M059J (cell line): ENCODE measurements around the gene NCAM2. TPM values are rescaled to one million over a fixed set of nuclear protein-coding genes. Genes with fewer than 3 reads are reported as not detected.
A peak's percentile ranks its signal among the peaks of the same experiment; 100 is the strongest.
"Not testable (repeated sequence)": the region's sequence is repeated elsewhere in the genome, so short reads cannot be mapped to it uniquely, and the experiment has no call there.

ENCODE experiments used
- DNase-seq: peaks from one replicate; pipeline ENCODE4 v3.0.0-alpha.2; 2012; ENCODE audit warnings: low read depth
- total RNA-seq: library from RNA; depleted of rRNA; stranded (reverse); fragments of >200 nt; shearing (Covaris generic); gene quantifications from 2 replicates; pipeline ENCODE4 v1.2.3, GENCODE V29; 2014

Gene NCAM2
- total RNA-seq, 1 experiment from 2014 or later = 2.4 TPM

DNA sequence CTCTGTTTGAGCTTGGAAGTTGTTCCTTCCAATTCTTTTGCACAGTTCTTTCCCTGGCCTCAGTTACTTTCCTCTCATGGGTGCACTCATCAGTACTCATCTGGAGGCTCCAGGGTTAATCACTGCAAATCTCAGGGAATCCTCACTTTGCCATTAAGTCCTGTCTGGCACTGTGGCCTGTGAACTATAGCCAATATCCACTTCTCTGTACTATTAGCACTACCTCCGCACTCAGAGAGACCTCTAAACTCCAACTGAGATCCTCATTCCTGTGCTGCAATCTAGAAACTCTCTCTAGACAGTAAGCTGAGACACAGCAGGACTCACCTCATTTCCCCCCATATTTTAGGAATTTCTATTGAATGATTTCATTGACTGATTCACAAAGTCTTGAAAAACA is 311.3 kb downstream of the NCAM2 start:
- no peak for DNase-seq

DNA sequence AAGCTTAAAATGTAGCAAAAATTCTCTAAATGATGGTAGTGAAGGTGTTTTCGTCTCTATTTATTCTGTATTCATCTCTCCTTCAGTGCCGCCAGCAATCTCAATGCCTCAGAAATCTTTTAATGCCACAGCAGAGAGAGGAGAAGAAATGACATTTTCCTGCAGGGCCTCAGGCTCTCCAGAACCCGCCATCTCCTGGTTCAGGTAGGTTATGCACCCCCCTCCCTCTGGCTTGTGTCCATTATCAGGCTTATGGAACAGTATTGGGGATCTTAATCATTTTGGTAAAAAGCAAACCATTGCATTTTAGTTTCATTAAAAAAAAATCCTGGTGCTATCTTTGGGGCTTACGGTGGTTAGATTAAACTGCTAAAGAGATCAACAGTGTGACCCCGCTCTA is 326.1 kb downstream of the NCAM2 start:
- DNase-seq = peak; percentile 8

DNA sequence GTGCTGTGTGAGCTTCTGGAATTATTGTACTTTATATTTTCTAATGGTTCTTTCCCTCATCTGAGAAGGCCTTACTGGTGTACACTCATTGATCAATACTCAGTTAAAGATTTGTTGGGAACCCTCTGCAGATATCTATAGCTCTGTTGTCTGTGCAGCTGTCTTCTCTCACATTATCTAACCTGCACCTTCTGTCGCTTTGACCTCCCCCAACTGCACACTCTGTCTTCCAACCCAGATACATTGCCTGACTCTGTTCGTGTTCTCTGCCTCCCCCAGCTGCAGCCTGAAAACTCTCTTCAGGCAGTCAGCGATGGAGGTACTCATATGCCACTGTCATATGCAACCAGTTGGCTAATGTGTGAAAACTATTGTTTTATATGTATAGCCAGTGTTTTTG is 334.3 kb downstream of the NCAM2 start:
- no peak for DNase-seq

DNA sequence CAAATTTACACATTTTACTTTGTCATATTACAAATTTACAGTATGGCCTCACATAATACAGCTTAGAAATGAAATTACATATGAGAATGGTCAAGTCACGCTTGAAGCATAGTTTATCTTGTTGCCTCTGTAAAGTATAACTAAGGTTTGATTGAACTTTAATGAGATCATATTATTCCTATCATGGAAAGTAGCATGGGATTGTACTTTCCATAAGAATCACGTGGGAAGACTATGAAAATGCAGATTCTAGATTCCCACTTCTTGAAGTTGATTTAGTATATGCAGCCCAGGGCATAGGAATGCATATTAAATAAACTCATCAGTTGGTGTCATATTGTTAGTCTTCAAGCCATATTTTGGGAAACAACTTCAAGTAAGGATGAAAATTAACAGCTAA is 342.8 kb downstream of the NCAM2 start:
- no peak for DNase-seq

DNA sequence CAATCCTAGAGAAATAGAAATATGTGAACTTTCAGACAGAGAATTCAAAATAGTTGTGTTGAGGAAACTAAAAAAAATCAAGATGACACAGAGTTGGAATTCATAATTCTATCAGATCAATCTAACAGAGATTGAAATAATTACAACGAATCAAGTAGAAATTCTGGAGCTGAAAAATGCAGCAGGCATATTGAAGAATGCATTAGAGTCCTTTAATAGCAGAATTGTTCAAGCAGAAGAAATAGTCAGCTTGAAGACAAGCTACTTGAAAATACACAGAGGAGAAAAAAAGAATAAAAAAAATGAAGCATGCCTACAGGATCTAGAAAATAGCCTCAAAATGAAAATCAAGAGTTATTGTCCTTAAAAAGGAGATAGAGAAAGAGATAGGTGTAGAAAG is 347.1 kb downstream of the NCAM2 start:
- DNase-seq = no peak

DNA sequence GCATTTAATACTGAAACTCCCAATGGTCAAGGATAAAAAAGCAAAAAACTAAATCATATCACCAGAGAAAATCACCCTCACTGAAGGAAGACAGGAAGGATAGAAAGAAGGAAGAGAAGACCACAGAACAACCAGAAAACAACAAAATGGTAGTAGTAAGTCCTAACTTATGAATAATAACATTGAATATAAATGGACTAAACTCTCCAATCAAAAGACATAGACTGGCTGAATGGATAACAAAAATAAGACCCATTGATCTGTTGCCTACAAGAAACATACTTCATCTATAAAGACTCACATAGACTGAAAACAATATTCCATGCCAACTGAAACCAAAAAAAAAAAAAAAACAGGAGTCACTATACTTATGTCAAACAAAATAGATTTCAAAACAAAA is 347.7 kb downstream of the NCAM2 start:
- DNase-seq = no peak

DNA sequence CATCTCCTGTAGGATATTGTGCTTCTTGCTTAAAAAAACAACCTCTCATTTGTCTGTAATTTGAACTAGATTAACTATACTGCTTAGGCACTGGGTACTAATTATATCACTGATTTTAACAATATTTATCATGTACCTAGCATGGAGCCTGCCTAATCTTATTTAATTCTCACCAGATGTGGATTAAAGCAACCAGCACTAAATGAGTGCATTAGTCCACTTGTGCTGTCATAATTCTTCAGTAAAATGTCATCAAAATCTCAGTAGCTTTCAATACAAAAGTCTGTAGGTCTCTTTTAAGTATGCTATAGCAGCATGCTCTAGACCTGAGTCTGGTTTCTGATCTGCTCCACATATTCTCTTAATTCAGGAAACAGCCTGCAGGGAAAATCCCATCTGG is 368.1 kb downstream of the NCAM2 start:
- DNase-seq = no peak

DNA sequence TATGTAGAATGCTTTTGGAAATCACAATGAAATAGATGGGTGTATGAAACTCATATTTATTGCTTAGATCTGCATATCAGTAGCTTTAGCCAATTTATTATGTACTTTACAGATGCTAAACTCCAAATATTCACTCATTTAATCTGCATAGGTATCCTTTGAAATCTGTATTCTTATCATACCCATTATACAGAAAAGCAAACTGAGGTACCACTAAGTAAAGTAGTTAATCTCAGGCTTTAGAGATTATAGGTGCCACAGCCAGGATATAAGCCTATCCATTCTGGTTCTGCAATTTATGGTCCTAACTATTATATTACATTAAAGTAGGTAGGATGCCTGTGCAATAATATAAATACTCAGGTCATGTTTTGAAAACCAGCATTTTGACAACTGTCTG is 369.4 kb downstream of the NCAM2 start:
- DNase-seq = no peak

DNA sequence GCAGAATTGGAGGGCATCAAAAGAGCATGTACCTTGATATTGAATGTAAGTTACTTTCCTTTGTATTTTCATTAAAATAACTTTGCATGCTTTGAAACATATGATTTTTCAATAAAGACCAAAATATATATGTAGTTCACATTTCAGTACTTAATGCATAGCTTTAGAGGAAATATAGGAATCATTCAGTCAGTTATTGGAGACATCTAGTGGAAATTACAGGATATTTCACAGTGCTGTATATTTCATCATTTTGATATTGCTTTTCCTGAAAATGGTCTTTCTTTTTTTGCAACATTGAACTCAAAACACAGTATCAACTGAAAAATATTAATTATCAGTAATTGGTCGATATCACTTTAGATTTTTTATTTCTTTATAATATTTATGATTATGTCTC is 375.8 kb downstream of the NCAM2 start:
- DNase-seq = no peak

DNA sequence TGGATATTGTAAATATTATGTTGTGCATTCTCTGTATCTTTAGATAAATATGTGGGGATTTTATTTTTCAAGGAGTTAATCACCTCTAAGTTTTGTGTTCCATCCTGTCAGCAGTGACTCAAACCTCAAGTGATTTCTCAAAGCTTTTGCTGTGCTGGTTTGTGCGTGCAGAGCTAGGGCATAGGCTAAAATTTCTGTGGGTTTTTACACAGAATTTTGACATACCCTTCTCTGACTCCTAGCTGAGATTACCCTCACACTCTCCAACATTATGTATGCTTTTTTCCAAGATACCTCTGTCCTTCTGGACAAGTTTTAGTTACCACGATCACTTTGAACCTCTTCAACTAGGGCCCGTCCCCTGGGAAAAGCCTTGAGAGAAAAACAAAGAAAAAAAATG is 384.9 kb downstream of the NCAM2 start:
- peak; percentile 51 for DNase-seq

DNA sequence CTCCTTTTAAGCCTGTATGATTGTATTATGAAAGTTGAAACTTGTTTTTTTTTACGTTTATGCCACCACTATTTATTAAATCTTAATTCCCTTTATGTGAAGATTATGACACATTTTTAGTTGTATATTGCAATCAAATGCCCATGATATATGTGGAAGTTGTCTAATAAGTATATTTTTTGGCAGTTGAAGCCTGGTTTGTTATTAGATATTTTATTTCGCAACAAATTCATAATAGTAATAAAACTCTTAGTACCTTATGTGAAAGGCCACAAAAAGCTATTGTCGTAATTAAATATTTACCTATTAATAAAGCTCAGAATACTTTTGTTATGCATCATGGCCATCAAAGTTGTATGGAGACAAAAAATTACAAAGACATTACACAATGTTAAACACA is 386.8 kb downstream of the NCAM2 start:
- no peak for DNase-seq

DNA sequence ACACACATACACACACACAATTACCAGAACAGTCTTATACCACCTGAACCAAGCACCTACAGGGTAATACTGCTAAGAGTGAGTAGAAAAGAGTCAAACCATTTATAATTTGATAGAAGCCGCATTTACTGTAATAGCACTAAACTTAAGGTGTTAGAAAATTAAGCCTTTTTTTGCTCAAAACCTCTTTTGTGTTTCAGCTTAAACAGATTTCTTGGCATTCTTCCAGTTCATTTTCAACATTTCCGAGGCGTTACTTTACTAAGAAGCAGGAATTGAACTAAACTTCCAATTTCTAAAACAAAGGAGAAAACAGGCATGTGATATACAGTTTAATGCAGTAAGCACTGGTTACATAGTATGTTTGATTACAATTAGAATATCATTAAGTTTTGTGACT is 387.2 kb downstream of the NCAM2 start:
- no peak for DNase-seq

DNA sequence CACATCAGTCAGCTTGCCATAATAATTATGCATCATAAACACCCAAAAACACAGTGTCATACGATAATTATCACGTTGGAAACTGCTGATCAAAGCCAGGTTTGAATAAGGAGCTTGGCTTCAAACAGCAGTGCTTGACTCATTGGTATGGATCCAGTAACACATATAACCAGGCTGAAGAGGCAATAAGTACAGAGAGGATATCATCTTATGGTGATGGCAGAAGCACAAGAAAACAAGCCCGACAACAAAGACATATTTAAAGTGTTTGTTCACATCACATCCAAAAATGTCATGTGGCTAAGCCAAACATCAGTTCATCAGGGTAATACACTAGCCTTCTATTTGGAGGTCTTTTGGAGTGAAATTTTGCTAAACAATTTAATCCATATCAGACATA is 389.7 kb downstream of the NCAM2 start:
- no peak for DNase-seq

DNA sequence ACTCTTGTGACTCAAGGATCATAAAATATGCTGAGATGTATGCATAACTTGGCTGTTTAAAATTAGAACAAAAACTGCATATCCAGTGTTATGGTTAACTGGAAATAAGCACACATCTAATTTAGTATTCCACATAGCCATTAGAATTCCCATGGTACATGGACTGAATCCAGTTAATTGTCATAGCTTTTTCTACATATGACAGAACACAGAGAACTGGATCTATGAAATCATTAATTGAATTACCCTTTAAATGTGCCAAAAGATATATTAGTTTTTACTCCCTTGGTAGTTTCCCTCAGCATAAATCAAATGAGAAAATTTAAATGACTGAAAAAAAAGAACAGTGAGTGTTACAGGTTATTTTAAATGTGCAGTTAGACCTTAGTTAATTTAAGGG is 395.9 kb downstream of the NCAM2 start:
- no peak for DNase-seq

DNA sequence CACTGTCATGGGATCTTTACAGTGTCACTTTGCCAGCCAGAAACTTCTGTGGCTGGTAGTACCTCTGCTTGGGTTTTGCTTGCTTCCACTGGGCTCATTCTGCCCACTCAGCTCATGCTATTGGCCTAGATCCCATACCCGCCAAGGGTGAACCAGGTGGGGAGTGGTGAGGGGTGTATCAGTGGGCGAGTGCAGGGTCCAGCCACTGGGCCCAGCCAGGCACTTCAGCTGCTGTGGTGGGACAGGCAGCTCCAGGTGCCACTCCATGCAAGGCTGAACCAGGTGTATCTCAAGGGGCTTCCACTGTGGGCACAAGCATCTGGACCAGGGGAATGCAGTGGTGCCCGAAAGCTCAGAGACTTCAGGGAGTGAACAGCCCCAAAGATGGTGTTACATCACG is 398.2 kb downstream of the NCAM2 start:
- DNase-seq = no peak

DNA sequence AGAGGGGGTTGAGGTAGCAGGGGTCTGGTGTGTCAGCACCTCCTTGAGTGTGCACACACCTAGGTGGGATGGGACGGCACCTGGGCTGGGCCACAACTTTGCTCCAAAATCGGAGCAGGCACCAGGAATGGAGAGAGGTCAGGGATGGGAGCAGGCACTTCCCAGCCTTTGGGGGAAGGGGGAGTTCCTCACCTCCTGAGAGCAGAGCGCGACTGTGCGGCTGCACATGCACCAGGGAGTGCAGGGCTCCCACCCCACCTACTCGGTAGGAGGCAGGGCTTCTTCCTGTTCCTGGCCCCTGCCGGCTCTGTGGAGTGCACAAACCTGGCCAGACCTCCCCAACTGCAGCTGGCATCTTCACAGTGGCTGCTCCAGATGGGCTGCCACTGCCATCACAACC is 399.3 kb downstream of the NCAM2 start:
- DNase-seq = no peak

DNA sequence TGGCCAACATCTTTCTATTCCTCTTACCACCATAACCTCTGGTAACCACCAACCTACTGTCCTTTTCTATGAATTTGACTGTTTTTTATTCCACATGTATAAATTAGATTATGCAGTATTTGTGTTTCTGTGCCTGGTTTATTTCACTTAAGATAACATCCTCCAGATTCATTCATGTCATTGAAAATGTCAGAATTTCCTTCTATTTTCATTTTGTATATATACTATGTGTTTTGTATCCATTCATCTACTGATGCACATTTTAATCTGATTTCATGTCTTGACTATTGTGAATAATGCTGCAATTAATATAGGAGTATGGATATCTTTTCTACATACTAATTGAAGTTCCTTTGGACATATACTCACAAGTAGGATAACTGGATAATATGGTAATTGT is 403.2 kb downstream of the NCAM2 start:
- DNase-seq = no peak

DNA sequence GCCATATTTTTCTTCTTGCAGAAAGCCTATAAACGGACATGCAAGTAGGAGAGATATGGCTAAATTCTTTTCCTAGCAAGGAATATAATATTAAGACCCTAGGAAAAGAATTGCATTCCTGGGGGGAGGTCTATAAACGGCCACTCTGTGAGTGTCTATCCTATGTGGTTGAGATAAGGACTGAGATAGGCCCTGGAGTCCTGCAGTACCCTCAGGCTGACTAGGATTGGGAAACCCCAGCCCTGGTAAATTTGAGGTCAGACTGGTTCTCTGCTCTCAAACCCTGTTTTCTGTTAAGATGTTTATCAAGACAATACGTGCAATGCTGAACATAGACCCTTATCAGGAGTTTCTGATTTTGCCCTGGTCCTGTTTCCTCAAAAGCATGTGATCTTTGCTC is 404.0 kb downstream of the NCAM2 start:
- not testable (repeated sequence) for DNase-seq

DNA sequence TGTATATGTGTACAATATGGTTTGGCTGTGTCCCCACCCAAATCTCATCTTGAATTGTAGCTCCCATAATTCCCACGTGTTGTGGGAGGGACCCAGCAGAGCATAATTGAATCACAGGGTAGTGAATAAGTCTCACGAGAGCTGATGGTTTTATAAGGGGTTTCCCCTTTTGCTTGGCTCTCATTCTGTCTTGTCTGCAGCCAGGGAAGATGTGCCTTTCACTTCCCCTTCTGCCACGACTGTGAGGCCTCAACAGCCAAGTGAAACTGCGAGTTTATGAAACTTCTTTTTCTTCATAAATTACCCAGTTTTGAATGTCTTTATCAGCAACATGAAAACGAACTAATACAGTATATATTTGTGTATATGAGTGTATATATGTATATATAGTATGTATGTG is 406.1 kb downstream of the NCAM2 start:
- DNase-seq = not testable (repeated sequence)

DNA sequence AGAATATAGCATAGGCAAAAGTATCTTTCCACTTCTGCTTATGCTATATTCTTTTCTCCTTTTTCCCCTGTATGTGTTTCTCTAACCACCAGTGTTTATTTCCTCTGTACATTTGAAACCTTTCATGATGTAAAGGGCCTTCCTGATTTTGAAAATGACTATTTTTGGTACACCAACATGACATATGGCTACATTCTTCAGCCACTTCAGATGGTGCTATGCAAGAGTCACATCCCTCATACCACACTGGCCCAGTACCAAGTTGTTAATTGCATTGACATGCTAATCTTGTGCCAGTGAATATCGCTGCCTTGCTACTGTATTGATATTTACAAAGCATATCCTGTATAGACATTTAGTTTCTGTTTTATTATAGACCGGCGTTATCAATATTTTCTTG is 408.7 kb downstream of the NCAM2 start:
- DNase-seq = no peak

DNA sequence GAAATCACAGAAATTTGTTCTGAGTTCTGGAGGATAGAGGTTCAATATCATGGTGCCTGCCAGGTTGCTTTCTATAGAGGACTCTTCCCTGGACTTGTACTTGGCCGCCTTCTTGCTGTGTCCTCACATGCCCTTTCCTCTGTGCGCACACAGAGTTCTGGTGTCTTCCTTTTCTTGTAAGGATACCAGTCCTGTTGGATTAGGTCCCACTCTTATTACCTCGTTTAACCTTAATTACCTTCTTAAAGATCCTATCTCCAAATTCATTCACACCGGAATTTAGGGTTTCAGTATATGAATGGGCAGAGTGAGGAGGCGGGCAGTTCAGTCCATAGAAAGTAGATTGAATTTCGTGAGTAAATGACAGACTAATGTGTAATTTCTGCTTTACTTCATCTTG is 413.9 kb downstream of the NCAM2 start:
- no peak for DNase-seq

DNA sequence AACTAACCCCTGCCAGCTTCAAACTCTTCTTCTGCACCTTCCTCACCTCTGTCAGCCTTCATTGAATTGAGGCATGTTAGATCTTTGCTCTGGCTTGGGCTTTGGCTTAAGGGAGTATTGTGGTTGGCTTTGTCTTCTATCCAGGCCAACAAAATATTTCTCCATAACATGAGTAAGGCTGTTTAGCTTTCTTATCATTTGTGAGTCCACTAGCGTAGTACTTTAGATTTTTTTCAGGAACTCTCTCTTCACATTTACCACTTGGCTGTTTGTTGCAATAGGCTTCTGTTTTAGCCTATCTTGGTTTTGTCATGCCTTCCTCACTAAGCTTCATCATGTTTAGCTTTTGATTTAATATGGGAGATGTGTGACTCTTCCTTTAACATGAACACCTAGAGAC is 417.5 kb downstream of the NCAM2 start:
- DNase-seq = no peak

DNA sequence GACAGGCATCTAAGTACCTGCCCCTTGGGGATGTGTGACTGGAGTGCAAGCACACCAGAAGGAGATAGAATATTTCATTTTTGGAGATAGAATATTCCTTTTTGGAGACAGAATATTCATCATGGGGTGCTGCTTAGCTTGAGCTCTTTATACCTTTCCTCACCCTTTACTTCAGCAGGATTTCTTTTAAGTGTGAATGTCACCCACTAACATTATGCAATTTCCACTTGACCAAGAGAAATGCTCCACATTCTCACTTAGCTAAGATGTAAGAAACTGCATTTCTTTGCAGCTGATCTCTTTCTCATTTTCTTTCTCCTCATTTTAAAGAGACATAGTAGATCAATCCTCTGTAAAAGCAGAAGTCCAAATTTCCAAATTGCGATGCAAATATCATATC is 436.7 kb downstream of the NCAM2 start:
- DNase-seq = no peak

DNA sequence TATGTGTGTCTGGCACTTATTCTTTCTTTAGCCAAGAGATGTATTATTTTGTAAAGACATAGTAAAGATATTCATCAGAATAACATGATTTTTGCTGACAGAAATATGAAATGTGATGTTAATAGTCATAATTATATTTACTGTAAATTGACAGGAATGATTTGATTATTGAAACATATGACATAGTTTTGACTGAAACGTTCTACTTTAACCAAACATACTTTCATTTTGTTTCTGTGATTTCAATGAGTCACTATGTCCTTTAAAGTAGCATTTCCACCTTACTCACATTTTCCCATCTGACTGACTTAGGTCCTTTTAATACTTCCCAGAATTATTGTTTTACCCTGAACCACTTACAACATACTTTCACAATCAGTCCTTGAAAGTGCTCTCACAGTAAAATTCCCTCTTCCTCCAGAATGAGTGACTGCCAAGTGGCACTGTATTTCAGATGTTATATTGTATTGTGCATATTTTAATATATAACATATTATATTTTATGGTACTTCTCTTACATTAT is 437.9 kb downstream of the NCAM2 start:
- DNase-seq = peak; percentile 55

DNA sequence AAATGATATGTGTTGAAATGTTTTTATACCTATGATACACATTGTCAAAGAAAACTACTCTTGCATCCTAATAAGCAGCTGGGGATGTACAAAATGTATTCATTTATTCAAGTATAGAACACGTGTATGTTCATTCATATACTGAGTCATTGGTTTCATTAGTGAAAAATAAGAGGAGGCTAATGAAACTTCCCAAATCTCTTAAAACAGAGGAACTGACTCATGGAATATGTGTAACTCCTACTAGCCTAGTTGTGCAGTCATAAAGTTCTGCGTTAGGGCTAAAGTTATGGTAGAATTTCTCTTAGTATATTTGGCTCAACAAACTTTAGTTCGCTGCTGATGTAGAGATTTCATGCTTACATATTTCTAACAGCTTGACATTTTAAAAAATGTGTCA is 441.6 kb downstream of the NCAM2 start:
- peak; percentile 29 for DNase-seq
